WTC11 (cell line): ENCODE data around the gene AMBRA1. TPM values are rescaled to one million over a fixed set of nuclear protein-coding genes. Genes with fewer than 3 reads are reported as not detected.

ENCODE experiments used
- ATAC-seq: fragments of 200-7000 bp; cut with Tn5 transposase; 2 replicates; pipeline ENCODE4 v1.10.0; 2021; ENCODE audit warnings: mild to moderate bottlenecking, moderate library complexity
- CTCF ChIA-PET: fragments of 300-600 bp; sonication (Branson Sonifier 250); formaldehyde crosslinking; loops from one replicate; lab custom pipeline; 2021; ENCODE audit warnings: antibody characterized with exemption; lab: Charles Lee
- POLR2A ChIA-PET: fragments of 350-600 bp; sonication (Branson Sonifier 250); formaldehyde crosslinking; loops from one replicate; lab custom pipeline; 2021; ENCODE audit warnings: antibody characterized with exemption; lab: Charles Lee
- DNase-seq: peaks from one replicate; pipeline ENCODE4 v3.0.0; 2021; ENCODE audit warnings: low spot score
- H3K27ac Mint-ChIP-seq: 2 replicates; pipeline ENCODE4 v1.8.0; 2021; ENCODE audit warnings: mixed read lengths
- H3K27me3 Mint-ChIP-seq: 2 replicates; pipeline ENCODE4 v1.8.0; 2021; ENCODE audit warnings: low read depth, mild to moderate bottlenecking, moderate library complexity, mixed read lengths
- H3K36me3 Mint-ChIP-seq: 2 replicates; pipeline ENCODE4 v1.8.0; 2021; ENCODE audit warnings: mixed read lengths
- H3K4me1 Mint-ChIP-seq: 2 replicates; pipeline ENCODE4 v1.8.0; 2022; ENCODE audit warnings: mixed read lengths
- H3K4me3 Mint-ChIP-seq: 2 replicates; pipeline ENCODE4 v1.8.0; 2021; ENCODE audit warnings: mild to moderate bottlenecking, moderate library complexity, mixed read lengths
- H3K9me3 Mint-ChIP-seq: 2 replicates; pipeline ENCODE4 v1.8.0; 2021; ENCODE audit warnings: mixed read lengths
- ATF6 ChIP-seq: sonication (generic); formaldehyde crosslinking; IDR thresholded peaks from 2 replicates; pipeline ENCODE4 v1.8.1; 2023; ENCODE audit warnings: mild to moderate bottlenecking, missing genetic modification reagents
- CDX4 ChIP-seq: fragments of 250-450 bp; sonication (Bioruptor Pico); IDR thresholded peaks from 2 replicates; pipeline ENCODE4 v1.9.0; 2021; ENCODE audit warnings: moderate library complexity, mild to moderate bottlenecking, inconsistent platforms, borderline replicate concordance
- CTCF ChIP-seq: fragments of 200-600 bp; IDR thresholded peaks from 2 replicates; pipeline ENCODE4 v1.8.0; 2022; ENCODE audit warnings: antibody characterized with exemption
- E2F5 ChIP-seq: sonication (generic); formaldehyde crosslinking; IDR thresholded peaks from 2 replicates; pipeline ENCODE4 v1.8.1; 2022; ENCODE audit warnings: mild to moderate bottlenecking, moderate library complexity, missing genetic modification reagents
- ELF4 ChIP-seq: sonication (generic); formaldehyde crosslinking; IDR thresholded peaks from 2 replicates; pipeline ENCODE4 v1.8.1; 2022; ENCODE audit warnings: low read depth, mild to moderate bottlenecking, moderate library complexity, missing genetic modification reagents
- MYBL2 ChIP-seq: sonication (generic); formaldehyde crosslinking; IDR thresholded peaks from 2 replicates; pipeline ENCODE4 v1.8.1; 2023; ENCODE audit warnings: mild to moderate bottlenecking, moderate library complexity, missing genetic modification reagents
- PRDM15 ChIP-seq: sonication (generic); formaldehyde crosslinking; IDR thresholded peaks from 2 replicates; pipeline ENCODE4 v1.8.0; 2022; ENCODE audit warnings: missing genetic modification reagents
- ZNF121 ChIP-seq: sonication (generic); formaldehyde crosslinking; IDR thresholded peaks from 2 replicates; pipeline ENCODE4 v1.8.0; 2023; ENCODE audit warnings: missing genetic modification reagents
- ZNF416 ChIP-seq: fragments of 250-450 bp; sonication (Bioruptor Pico); IDR thresholded peaks from 2 replicates; pipeline ENCODE4 v1.9.0; 2021; ENCODE audit warnings: mild to moderate bottlenecking, inconsistent platforms
- ZNF425 ChIP-seq: fragments of 250-450 bp; sonication (Bioruptor Pico); conservative IDR thresholded peaks from 2 replicates; pipeline ENCODE4 v1.9.0; 2021; ENCODE audit warnings: mild to moderate bottlenecking
- total RNA-seq: library from RNA; stranded (reverse); gene quantifications from 3 replicates; pipeline ENCODE4 v1.2.3, GENCODE V29; 2021

AMBRA1 gene
- total RNA-seq, 1 experiment from 2014 or later: 35.0 TPM

- no peak overlapping the region for H3K4me3 Mint-ChIP-seq
- peak; percentile 41; the same call in 1 of the 2 replicates for TF ChIP-seq CTCF
- TF ChIP-seq MYBL2: no peak
- H3K27me3 Mint-ChIP-seq: no peaks in the 10 kb centered on the region
- H3K4me1 Mint-ChIP-seq: peaks cover 7% of the 10 kb centered on the region
- ATAC-seq (peak; percentile 90), DNase-seq (peak; percentile 43)
- no peaks in the 10 kb centered on the region for H3K9me3 Mint-ChIP-seq
- ChIA-PET CTCF (interaction anchor here (0.6 to 6.8 kb wide), 56 partner anchors 9 to 444 kb away, joined by 3 to 72 read pairs (median 6); partner anchors contain the start of genes AMBRA1, ATG13 and CHRM4), POLR2A (interaction anchor here (0.6 kb wide), 1 partner anchor 29 kb away, joined by 4 read pairs; no protein-coding TSS in a partner anchor)
- H3K27ac Mint-ChIP-seq: no peak overlapping the region; the same call in 1 of the 2 replicates
- H3K36me3 Mint-ChIP-seq: no peaks in the 10 kb centered on the region
Observed at GRCh38 chr11:46489656-46490560, 103.9 kb downstream of the AMBRA1 start.

GRCh38 chr11:46485856-46486443 is 107.9 kb downstream of the AMBRA1 start:
- H3K4me1 Mint-ChIP-seq: peaks cover 13% of the 10 kb centered on the region
- ATAC-seq (no peak), DNase-seq (no peak)
- no peaks in the 10 kb centered on the region for H3K27me3 Mint-ChIP-seq
- no peaks in the 10 kb centered on the region for H3K36me3 Mint-ChIP-seq
- H3K27ac Mint-ChIP-seq: no peak overlapping the region
- no peak overlapping the region for H3K4me3 Mint-ChIP-seq
- POLR2A ChIA-PET: no interaction called here
- CTCF ChIA-PET: interaction anchor here (1.7 kb wide), 1 partner anchor 43 kb away, joined by 6 read pairs; no protein-coding TSS in a partner anchor
- TF ChIP-seq CDX4 (CRISPR knock-in tag): no peak
- no peak for TF ChIP-seq PRDM15 (CRISPR knock-in tag)
- H3K9me3 Mint-ChIP-seq: no peaks in the 10 kb centered on the region

- CTCF ChIA-PET: interaction anchor here (1.7 kb wide), 1 partner anchor 45 kb away, joined by 6 read pairs; no protein-coding TSS in a partner anchor
- H3K9me3 Mint-ChIP-seq: no peaks in the 10 kb centered on the region
- TF ChIP-seq ZNF416 (CRISPR knock-in tag): no peak
- no peak for TF ChIP-seq ELF4 (CRISPR knock-in tag)
- no peak for TF ChIP-seq ZNF425 (CRISPR knock-in tag)
- no peak for TF ChIP-seq ATF6 (CRISPR knock-in tag)
- TF ChIP-seq E2F5 (CRISPR knock-in tag): no peak
- no peak for TF ChIP-seq ZNF121 (CRISPR knock-in tag)
- TF ChIP-seq, all 79 proteins: peak for 0
- Mint-ChIP-seq H3K4me3 (no peak overlapping the region), H3K27me3 (no peaks in the 10 kb centered on the region), H3K27ac (no peak overlapping the region), H3K36me3 (no peaks in the 10 kb centered on the region), H3K4me1 (peaks cover 13% of the 10 kb centered on the region)
- ATAC-seq (no peak), DNase-seq (no peak)
- POLR2A ChIA-PET: no interaction called here
Observed at GRCh38 chr11:46484101-46484500, 109.7 kb downstream of the AMBRA1 start.
